Embryonic facial prominence (tissue), 1 donor: Measurements from ENCODE around the gene REN.

Experiments
- DNase-seq: peaks from one replicate; pipeline ENCODE4 v3.0.0-alpha.2; 2016; ENCODE audit errors: extremely low spot score

The REN gene

GRCh38 chr1:204154568-204155255, 11.4 kb downstream of the REN start:
- no peak for DNase-seq

DNA sequence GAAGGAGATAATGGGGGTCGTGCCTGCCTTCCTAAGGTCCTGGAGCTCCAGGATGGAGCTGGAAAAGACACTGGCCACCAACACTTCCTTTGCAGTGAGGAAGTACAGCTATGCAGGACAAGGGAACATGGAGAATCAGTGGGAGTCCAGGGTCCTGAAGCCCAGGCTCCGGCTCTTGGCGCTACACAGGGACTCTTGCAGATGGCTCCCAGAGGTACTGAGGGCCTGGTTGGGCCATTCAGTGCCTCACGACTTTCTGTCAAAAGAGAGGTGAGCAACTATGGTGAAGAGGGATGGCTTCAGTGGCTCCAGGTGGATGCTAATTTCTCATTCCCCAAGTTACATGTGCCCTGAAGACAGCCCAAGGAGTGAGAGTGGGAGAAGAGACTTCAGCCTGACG, 12.5 kb downstream of the REN start:
- DNase-seq, result no peak

DNA sequence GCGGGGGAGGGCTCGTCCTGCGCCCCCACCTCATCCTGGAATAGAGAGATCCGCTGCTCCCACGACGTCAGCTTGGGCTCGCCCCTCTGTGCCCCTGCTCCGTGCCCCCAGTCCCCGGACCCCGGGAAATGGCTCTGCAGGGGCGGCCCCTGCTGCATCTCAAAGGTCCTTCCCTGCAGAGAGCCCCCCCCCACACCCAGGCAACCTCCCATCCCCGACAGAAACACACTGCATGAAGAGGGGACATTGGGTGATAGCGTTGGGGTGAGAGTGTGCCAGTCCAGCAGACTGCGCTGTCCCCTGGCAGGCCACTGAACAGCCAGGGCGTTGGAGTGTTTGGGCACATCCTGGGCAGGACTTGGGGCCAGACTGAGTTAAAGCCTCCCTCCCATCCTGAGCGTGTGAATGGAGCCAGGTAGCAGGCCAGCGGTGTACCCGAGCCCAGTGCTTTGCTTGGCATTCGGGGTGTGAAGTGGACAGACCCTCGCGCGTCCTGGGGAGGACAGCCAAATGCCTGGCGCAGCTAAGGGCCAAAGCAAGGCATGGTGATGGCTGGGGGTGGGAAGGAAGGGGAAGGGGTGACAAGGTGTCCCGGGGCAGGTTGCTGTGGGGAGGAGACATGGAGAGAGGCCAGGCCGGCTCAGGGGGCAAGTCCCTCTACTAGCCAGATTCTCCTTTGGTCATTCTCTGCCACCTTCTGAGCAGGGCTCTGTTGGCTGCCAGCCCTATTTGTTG, 13.7 kb downstream of the REN start:
- no peak for DNase-seq

GRCh38 chr1:204151552-204152309, 14.4 kb downstream of the REN start, which contains the start of gene ETNK2:
Gene ETNK2, minus strand, starts transcription at chr1:204152044. Its CDS starts 192 bp downstream, at chr1:204151852.
- peak; percentile 34 for DNase-seq

DNA sequence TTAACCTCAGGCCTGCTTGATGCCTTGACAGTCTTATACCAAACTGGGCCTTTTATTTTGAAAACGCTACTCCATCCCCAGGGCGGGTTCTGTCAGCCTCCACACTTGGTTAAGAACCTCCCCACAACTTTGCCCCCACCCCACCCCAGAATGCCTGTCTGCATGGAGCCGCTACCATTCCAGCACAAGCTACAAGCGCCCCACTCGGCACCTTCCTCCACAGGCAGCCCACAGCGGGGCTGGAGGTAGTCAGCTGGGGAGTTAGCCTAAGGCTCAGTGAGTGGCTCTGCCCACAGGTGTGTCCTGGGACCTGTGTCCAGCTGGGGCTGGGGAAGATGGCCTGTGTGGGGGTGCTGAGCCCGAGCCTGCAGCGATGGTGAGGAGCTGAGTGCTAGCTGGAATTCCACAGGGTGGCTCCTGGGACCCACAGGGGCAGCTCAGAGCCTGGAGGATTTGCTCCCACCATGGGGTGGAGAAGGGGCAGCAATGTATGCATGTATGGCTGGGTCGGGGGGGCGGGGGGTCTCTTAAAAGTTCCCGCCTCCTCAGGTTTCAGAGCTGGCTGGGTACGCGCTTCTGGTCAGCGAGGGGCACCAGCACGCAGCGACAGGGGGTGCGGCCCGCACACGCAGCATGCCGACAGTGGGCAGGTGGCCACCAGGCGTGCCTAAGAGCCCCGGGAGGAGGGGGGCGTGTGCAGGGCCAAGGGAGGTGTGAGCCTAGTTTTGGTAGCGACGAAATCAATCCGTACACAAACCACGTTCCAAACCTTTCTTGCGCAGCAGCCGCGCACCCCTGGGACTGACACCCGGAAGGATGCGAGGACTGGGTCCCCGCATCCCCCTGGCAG, 15.2 kb downstream of the REN start:
- DNase-seq, result no peak

- DNase-seq, result no peak
Measured at GRCh38 chr1:204149635-204150565, 16.2 kb downstream of the REN start.

- DNase-seq, result no peak
Measured at GRCh38 chr1:204149107-204149506, 17.0 kb downstream of the REN start.

GRCh38 chr1:204147406-204148383, 18.4 kb downstream of the REN start:
- no peak for DNase-seq

DNA sequence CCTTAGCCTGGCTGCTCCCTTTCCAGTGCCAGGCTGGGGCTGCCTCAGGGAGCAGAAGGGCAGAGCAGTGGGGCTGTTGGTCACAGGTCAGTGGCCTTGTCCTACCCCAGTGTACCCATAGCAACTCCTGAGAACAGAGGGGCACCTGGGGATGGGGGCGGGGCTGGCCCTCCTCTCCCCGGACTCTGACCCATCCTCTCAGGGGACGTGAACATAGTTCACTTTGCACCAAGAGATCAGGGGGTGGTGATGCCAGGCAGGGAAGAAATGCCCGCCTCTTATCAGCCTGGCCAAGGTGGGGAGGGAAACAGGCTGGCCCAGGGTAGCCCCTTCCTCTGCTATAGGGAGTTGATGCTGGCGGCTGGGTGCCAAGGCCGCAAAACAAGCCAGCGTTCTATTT, 19.2 kb downstream of the REN start:
- no peak for DNase-seq

- no peak for DNase-seq
Measured at GRCh38 chr1:204146309-204146708, 19.8 kb downstream of the REN start.

GRCh38 chr1:204145033-204145504, 21.1 kb downstream of the REN start:
- no peak for DNase-seq

GRCh38 chr1:204143276-204144041, 22.7 kb downstream of the REN start:
- no peak for DNase-seq

DNA sequence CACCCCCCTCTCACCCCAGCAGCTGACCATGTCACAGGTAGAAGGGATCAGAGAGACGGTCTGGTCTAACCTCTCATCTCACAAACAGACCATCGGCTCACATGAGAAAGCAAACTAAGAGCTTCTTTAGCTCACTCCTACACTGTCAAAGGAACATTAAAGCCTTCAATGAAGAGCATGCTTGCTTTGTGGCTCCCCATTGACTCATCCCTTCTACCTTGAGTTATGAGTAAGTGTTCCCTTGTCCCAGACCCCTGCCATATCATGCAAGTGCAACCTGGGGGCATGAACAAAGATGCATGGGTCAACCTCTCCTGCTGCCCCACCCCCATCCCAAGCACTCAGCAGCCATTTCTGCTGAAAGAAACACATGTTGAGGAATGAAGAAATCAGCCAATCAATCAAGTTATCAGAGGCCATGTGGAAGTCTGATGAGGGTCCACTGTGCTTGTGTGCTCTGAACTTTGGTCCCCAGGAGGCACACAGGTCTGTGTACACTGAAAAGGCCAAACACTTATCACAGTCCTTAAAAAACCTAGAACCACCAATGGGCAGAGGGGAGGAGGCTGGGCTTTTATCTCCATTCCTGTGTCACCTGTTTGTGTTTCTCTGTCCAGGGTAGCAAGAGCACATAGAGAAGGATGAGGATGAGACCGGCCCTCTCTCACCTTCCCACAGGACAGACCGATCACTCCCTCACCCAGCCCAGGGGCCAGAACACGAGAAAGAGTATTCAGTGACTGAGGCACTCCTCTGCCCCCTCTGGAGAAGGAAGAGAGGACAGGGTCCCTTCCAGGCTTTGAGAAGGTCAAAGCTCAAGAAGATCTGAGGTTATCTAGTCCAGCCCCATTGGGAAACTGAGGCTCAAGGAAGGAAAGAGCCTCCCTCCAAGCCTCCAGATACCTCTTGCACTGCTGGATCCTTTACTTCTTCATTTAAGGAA, 23.8 kb downstream of the REN start:
- no peak for DNase-seq

DNA sequence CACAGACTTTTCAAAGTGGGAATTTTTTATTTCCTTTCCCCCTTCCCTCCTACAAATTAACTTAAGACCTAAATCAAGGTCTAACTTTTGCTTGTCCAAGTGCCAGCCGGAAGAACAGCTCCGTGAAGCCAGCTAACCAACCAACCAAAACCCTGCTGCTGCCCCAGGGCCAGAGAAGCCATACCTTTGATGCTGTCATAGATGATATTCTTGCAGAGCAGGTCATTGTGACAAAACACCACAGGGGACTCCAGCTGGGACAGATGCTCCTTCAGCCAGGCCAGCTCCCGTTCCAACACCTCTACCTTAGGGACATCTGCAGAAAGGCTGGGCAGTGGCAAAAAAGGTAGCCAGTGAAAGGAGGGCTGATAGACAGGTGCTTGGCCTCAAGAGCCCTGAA, 25.0 kb downstream of the REN start:
- no peak for DNase-seq

DNA sequence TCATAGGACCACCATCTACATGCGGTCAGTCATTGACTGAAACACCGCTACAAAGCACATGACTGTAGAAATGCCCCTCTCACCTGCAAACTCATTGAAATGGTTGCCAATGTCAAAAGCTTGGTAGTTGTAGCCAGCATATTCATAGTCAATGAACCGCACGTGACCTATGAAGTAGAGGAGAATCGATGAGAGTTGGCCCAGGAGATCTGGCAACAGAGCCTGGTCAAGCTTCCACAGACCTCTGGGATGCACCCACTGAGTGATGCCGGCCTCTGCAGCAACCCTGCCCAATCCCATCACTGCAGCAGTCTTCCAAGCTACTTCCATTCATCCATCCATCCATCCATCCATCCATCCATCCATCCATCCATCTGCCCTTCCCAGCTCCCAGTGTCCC, 26.2 kb downstream of the REN start:
- no peak for DNase-seq

DNA sequence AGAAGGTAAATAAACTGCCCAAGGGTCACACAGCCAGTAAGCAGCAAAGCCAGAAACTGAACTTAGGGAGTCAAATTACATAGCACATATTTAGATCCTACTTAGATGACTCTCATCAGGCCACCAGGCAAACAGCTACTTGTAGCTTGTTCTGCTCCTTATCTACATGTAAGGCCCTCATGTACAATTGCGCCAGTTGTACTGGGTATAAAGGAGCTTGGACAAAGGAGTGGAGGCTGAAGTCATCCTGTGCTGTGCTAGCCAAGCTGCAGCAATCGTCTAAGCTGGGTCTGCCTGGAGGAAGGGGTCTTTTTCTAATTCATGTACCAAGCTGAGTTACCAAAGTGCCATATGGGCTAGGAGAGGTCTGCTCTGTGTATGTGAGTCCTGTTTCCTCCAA, 27.0 kb downstream of the REN start:
- DNase-seq, result no peak

GRCh38 chr1:204136814-204137213, 29.3 kb downstream of the REN start:
- DNase-seq, result no peak
